Panc1 (cell line): Measurements from ENCODE around the gene DEAF1. TPM values are rescaled to one million over a fixed set of nuclear protein-coding genes. Genes with fewer than 3 reads are reported as not detected.
"Not testable (repeated sequence)": the region's sequence is repeated elsewhere in the genome, so short reads cannot be mapped to it uniquely, and the experiment has no call there.

Experiments
- ATAC-seq: fragments of 200-7000 bp; cut with Tn5 transposase; 2 replicates; pipeline ENCODE4 v1.9.1; 2020; ENCODE audit warnings: mild to moderate bottlenecking, moderate library complexity
- BruUV-seq: library from RNA; stranded (reverse); fragments of 400-500 nt; replicated peaks from 2 replicates; lab custom pipeline; 2021; lab: Mats Ljungman, UMichigan
- CTCF ChIA-PET: fragments of 300-600 bp; sonication (Branson Sonifier 250); formaldehyde crosslinking; loops from one replicate; lab custom pipeline; 2022; ENCODE audit warnings: antibody characterized with exemption; lab: Charles Lee
- POLR2A ChIA-PET: fragments of 300-600 bp; sonication (Branson Sonifier 250); formaldehyde crosslinking; loops from one replicate; lab custom pipeline; 2022; ENCODE audit warnings: antibody characterized with exemption; lab: Charles Lee
- DNase-seq: peaks from one replicate; pipeline ENCODE4 v3.0.0-alpha.2; 2010; ENCODE audit warnings: low read depth, low spot score
- H3K27ac ChIP-seq: 2 replicates; pipeline ENCODE4 v1.5.1; 2011; ENCODE audit warnings: mild to moderate bottlenecking, low read length, inconsistent platforms
- H3K27me3 ChIP-seq: fragments of 200-500 bp; sonication (Bioruptor generic); 2 replicates; pipeline ENCODE4 v1.6.0; 2014; ENCODE audit warnings: low read length, inconsistent platforms; ENCODE audit not compliant: control insufficient read depth, insufficient read depth
- H3K36me3 ChIP-seq: fragments of 200-500 bp; sonication (Bioruptor generic); 2 replicates; pipeline ENCODE4 v1.5.1; 2014; ENCODE audit warnings: inconsistent platforms, mild to moderate bottlenecking, low read length, moderate library complexity; ENCODE audit not compliant: control insufficient read depth, insufficient read depth
- H3K4me1 ChIP-seq: 2 replicates; pipeline ENCODE4 v1.5.1; 2011; ENCODE audit warnings: inconsistent platforms, mild to moderate bottlenecking, low read length, moderate library complexity; ENCODE audit not compliant: control insufficient read depth, insufficient read depth
- H3K4me3 ChIP-seq, 2 experiments: 2 replicates each; pipeline ENCODE4 v1.5.1; 2011 to 2012; ENCODE audit warnings: low read depth in 2 of 2, low read length in 2 of 2, mild to moderate bottlenecking in 2 of 2, inconsistent platforms in 1 of 2, moderate library complexity in 1 of 2
- H3K9me3 ChIP-seq: fragments of 200-500 bp; sonication (Bioruptor generic); 2 replicates; pipeline ENCODE4 v1.5.1; 2014; ENCODE audit warnings: low read depth, mild to moderate bottlenecking, inconsistent platforms, low read length, moderate library complexity; ENCODE audit not compliant: control insufficient read depth, insufficient read depth
- POLR2AphosphoS5 ChIP-seq: IDR thresholded peaks from 2 replicates; pipeline ENCODE4 v1.6.1; 2012; ENCODE audit warnings: mild to moderate bottlenecking, low read depth, low read length, moderate library complexity
- SIN3A ChIP-seq: IDR thresholded peaks from 2 replicates; pipeline ENCODE4 v1.6.1; 2012; ENCODE audit warnings: low read depth, mild to moderate bottlenecking, low read length, moderate library complexity, borderline replicate concordance; ENCODE audit not compliant: insufficient read depth
- TCF7L2 ChIP-seq: IDR thresholded peaks from 2 replicates; pipeline ENCODE4 v1.6.1; 2011; ENCODE audit warnings: mild to moderate bottlenecking, low read depth, low read length, inconsistent platforms
- in situ Hi-C: cut with HindIII; loops from 2 replicates; pipeline ENCODE4 v1.10.0; 2016; ENCODE audit warnings: low sequenced_read_pairs, low pct_unique_long_range_greater_than_20kb
- intact Hi-C: fragments of 100-400 bp; cut with micrococcal nuclease; formaldehyde crosslinking; loops from one replicate; pipeline ENCODE4 v1.10.0; 2022; ENCODE audit not compliant: unreplicated experiment
- total RNA-seq: library from RNA; stranded (reverse); gene quantifications from one replicate; pipeline ENCODE4 v1.2.1, GENCODE V29; 2021; ENCODE audit not compliant: unreplicated experiment
- TF ChIP-seq, protein P1 (sequence below): fragments of 450-650 bp; IDR thresholded peaks from 2 replicates; pipeline ENCODE4 v1.5.1; 2017; ENCODE audit warnings: mild to moderate bottlenecking

The DEAF1 gene
- total RNA-seq, 1 experiment from 2014 or later, result 105 TPM

DNA sequence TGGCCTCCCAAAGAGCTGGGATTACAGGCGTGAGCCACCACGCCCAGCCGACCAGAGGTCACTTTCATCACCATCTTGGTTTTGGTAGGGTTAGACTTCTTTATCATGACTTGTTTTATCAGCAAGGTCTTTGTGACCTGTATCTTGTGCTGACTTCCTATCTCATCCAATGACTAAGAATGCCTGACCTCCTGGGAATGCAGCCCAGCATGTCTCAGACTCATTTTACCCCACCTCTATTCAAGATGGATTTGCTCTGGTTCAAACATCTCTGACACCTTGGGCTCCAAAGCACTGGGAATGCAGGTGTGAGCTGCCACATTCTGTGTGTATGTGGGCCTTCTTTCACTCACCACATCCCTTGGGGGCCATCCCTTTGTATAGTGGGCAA is 47.1 kb upstream of the DEAF1 start:
- ATAC-seq (no peak), DNase-seq (no peak)
- CTCF ChIA-PET, result no interaction called here
- H3K36me3 ChIP-seq, result no peaks in the 10 kb centered on the region
- no peaks in the 10 kb centered on the region for H3K27me3 ChIP-seq
- POLR2A ChIA-PET, result no interaction called here
- no peak for TF ChIP-seq SIN3A
- no TSS peak for BruUV-seq
- H3K9me3 ChIP-seq, result no peaks in the 10 kb centered on the region
- in situ Hi-C loops (no loop called here), intact Hi-C loops (no loop called here)
- peaks cover 11% of the 10 kb centered on the region for H3K4me1 ChIP-seq
- no peak overlapping the region for H3K4me3 ChIP-seq
- no peak overlapping the region for H3K27ac ChIP-seq

DNA sequence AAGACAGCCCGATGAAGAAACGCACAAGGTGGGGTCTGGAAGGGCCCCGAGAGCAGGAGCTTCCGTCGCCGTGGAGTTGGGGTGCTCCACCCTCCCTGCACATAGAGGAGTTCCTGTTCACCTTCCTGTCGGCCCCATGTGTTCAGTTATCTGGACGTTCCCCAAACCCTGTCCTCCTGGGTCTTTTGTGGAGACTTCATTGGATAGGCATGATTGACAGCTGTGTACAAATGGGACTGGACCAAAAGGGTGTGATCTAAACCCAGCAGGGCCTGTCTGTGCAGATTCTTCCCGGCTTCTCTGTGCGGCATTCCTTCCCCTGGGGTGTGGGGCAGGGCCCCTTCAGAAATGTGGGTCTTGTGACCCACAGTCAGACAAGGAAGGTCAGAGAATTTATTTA is 42.9 kb upstream of the DEAF1 start:
- DNase-seq, POLR2A ChIA-PET, ATAC-seq, BruUV-seq, H3K27me3 ChIP-seq, H3K4me3 ChIP-seq, H3K9me3 ChIP-seq, H3K36me3 ChIP-seq, in situ Hi-C loops, intact Hi-C loops, H3K27ac ChIP-seq, H3K4me1 ChIP-seq: not testable (repeated sequence)
- CTCF ChIA-PET, result interaction anchor here (0.6 to 0.7 kb wide), 2 partner anchors 25 to 46 kb away, joined by 3 to 5 read pairs; no protein-coding TSS in a partner anchor

DNA sequence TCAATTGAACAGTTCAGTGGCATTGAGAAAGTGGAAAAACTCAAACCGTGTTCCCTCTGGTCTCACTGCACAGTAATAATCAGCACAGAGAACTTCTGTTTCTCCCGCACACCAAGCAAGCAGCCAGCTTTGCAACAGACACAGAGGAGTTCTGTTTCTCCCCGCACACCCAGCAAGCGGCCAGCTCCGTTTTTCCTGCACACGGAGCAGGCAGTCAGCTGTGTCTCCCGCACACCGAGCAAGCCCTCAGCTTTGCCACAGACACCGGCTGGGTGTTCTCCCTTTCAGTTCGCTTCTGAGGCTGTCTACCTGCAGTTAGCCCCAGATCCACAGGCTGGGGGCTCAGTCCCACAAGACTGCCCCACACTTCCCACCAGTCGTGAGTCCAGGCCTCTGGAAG is 42.3 kb upstream of the DEAF1 start:
- Histone ChIP-seq H3K4me1 (peaks cover 6% of the 10 kb centered on the region; the same call in 1 of the 2 replicates), H3K36me3 (no peaks in the 10 kb centered on the region), H3K9me3 (no peaks in the 10 kb centered on the region), H3K4me3 (no peak overlapping the region), H3K27me3 (no peaks in the 10 kb centered on the region), H3K27ac (no peak overlapping the region)
- in situ Hi-C loops (no loop called here), intact Hi-C loops (no loop called here)
- BruUV-seq, result no TSS peak
- ChIA-PET POLR2A (interaction anchor here (0.7 kb wide), 1 partner anchor 11 kb away, joined by 3 read pairs; no protein-coding TSS in a partner anchor), CTCF (interaction anchor here (0.6 to 0.7 kb wide), 2 partner anchors 26 to 40 kb away, joined by 3 read pairs; no protein-coding TSS in a partner anchor)
- DNase-seq (no peak), ATAC-seq (peak; percentile 48)
- TF ChIP-seq TCF7L2 (no peak), POLR2AphosphoS5 (no peak)
- TF ChIP-seq, protein P1, sequence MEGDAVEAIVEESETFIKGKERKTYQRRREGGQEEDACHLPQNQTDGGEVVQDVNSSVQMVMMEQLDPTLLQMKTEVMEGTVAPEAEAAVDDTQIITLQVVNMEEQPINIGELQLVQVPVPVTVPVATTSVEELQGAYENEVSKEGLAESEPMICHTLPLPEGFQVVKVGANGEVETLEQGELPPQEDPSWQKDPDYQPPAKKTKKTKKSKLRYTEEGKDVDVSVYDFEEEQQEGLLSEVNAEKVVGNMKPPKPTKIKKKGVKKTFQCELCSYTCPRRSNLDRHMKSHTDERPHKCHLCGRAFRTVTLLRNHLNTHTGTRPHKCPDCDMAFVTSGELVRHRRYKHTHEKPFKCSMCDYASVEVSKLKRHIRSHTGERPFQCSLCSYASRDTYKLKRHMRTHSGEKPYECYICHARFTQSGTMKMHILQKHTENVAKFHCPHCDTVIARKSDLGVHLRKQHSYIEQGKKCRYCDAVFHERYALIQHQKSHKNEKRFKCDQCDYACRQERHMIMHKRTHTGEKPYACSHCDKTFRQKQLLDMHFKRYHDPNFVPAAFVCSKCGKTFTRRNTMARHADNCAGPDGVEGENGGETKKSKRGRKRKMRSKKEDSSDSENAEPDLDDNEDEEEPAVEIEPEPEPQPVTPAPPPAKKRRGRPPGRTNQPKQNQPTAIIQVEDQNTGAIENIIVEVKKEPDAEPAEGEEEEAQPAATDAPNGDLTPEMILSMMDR, result no peak

DNA sequence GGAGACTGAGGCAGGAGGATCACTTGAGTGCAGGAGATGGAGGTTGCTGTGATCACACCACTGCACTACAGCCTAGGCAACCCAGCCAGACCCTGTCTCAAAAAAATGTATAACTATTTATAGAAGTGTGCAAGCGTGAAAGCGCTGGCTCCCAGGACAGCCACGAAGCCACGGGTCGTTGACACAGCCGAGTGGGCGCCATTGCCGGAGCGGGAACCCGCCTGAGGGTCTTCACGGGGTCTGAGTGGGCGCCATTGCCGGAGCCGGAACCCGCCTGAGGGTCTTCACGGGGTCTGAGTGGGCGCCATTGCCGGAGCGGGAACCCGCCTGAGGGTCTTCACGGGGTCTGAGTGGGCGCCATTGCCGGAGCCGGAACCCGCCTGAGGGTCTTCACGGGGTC is 39.5 kb upstream of the DEAF1 start:
- in situ Hi-C loops, POLR2A ChIA-PET, BruUV-seq, DNase-seq, CTCF ChIA-PET, ATAC-seq, H3K36me3 ChIP-seq, intact Hi-C loops, H3K9me3 ChIP-seq, H3K4me3 ChIP-seq, H3K27me3 ChIP-seq, H3K4me1 ChIP-seq, H3K27ac ChIP-seq: not testable (repeated sequence)
